ENCODE data around the gene GALNT9.

GALNT9 gene

DNA sequence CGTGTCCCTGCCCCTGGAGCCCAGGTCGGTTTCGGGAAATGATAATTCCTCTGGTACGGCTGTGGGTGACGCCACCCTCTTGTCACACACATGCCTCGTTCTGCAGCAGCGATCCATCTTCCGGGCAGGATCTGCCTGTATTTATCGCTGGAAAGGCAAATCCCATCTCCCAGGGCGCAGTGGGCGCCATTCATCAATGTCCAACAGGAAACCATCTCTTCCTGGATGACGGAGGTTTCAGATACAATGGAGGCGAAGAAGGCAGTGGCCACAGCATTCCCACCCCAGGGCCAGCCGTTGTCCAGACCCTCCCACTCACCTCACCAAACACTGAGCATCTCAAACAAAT lies 110.9 kb downstream of the GALNT9 start:
- Histone ChIP-seq H3K4me2 (ENCODE audit: insufficient read depth, low read length, poor library complexity, severe bottlenecking) (no peak overlapping the region), H3K4ac (ENCODE audit: low read length) (no peak overlapping the region), H3K18ac (ENCODE audit: low read length) (no peak overlapping the region), H2BK12ac (ENCODE audit: low read length) (no peak overlapping the region), H3K9me3 (replicated peaks in 1 of 2; ENCODE audit: control insufficient read depth in 2 of 2, insufficient read depth in 1 of 2, low read depth in 1 of 2, low read length in 2 of 2) (peaks cover 0 to 5% of the 10 kb centered on the region in 2 donors), H3K27ac (replicated peaks; ENCODE audit: low read length) (no peak overlapping the region), H3K27me3 (ENCODE audit: control insufficient read depth in 3 of 3, insufficient read depth in 3 of 3, low read depth in 1 of 3, low read length in 3 of 3) (peaks cover 0 to 7% (median 5%) of the 10 kb centered on the region in 3 experiments), H3K9ac (ENCODE audit: low read depth, low read length, poor library complexity) (no peak overlapping the region), H2BK120ac (ENCODE audit: low read depth, low read length) (no peak overlapping the region), H2AK5ac (ENCODE audit: low read depth, low read length) (no peak overlapping the region), H2BK5ac (ENCODE audit: low read length) (no peak overlapping the region), H3K23ac (ENCODE audit: low read depth, low read length, poor library complexity) (no peak overlapping the region), H2AFZ (ENCODE audit: low read length) (no peak overlapping the region), H3K4me1 (ENCODE audit: control insufficient read depth in 2 of 2, insufficient read depth in 1 of 2, low read depth in 1 of 2, low read length in 2 of 2) (no peaks in the 10 kb centered on the region), H3K14ac (ENCODE audit: low read length) (no peak overlapping the region), H3K79me1 (ENCODE audit: low read depth, low read length) (no peaks in the 10 kb centered on the region), H3K36me3 (replicated peaks in 1 of 2; ENCODE audit: control insufficient read depth in 2 of 2, insufficient read depth in 2 of 2, low read length in 2 of 2) (no peaks in the 10 kb centered on the region), H4K8ac (ENCODE audit: low read depth, low read length) (no peak overlapping the region), H2BK15ac (ENCODE audit: low read length) (no peak overlapping the region), H3K4me3 (ENCODE audit: low read length in 2 of 2) (no peak overlapping the region), H4K91ac (ENCODE audit: low read depth, low read length, poor library complexity) (no peak overlapping the region)
- no CpG with 5 or more reads among the region's 14 CpGs for WGBS, 2 donors (ENCODE audit: extremely low coverage in 2 of 2, insufficient read length in 2 of 2, insufficient replicate concordance in 1 of 2)
- DNase-seq (ENCODE audit: low spot score): no peak

DNA sequence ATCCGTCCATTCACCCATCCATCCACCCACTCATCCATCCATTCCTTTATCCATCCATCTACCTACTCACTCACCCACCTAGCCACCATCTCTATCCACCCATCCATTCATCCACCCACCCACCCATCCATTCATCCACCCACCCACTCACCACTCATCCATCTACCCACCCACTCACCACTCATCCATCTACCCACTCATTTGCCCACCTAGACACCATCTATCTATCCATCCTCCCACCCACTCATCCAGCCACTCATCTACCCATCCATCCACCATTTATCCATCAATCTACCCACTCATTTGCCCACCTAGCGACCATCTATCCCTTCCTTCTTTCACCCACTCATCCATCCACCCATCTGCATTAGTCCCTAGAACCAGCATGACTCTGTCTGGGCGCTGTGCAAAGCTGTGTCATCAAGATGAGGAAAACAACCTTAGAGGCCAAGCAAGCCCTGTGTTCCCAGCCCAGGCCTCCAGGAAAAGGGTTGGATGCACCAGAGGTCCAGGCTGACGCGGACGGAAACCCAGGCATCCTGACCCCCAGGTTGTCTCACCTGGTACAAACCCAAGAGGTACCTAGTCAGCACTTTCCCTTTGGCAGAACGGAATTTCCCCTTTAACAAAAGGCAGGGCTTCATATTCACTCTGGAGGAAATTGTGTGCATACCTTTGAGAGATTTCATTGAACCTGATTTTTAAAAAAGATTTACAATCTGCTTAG lies 111.4 kb downstream of the GALNT9 start:
- Histone ChIP-seq H3K9ac (ENCODE audit: low read depth, low read length, poor library complexity) (no peak overlapping the region), H2BK15ac (ENCODE audit: low read length) (no peak overlapping the region), H4K91ac (ENCODE audit: low read depth, low read length, poor library complexity) (no peak overlapping the region), H2BK12ac (ENCODE audit: low read length) (no peak overlapping the region), H2BK5ac (ENCODE audit: low read length) (no peak overlapping the region), H2AK5ac (ENCODE audit: low read depth, low read length) (no peak overlapping the region), H2AFZ (ENCODE audit: low read length) (no peak overlapping the region), H3K14ac (ENCODE audit: low read length) (no peak overlapping the region), H3K36me3 (replicated peaks in 1 of 2; ENCODE audit: control insufficient read depth in 2 of 2, insufficient read depth in 2 of 2, low read length in 2 of 2) (no peaks in the 10 kb centered on the region), H3K9me3 (replicated peaks in 1 of 2; ENCODE audit: control insufficient read depth in 2 of 2, insufficient read depth in 1 of 2, low read depth in 1 of 2, low read length in 2 of 2) (peaks cover 1 to 5% of the 10 kb centered on the region in 2 donors), H3K23ac (ENCODE audit: low read depth, low read length, poor library complexity) (no peak overlapping the region), H3K4me2 (ENCODE audit: insufficient read depth, low read length, poor library complexity, severe bottlenecking) (no peak overlapping the region), H3K27ac (replicated peaks; ENCODE audit: low read length) (no peak overlapping the region), H3K4me1 (ENCODE audit: control insufficient read depth in 2 of 2, insufficient read depth in 1 of 2, low read depth in 1 of 2, low read length in 2 of 2) (no peaks in the 10 kb centered on the region), H4K8ac (ENCODE audit: low read depth, low read length) (no peak overlapping the region), H2BK120ac (ENCODE audit: low read depth, low read length) (no peak overlapping the region), H3K27me3 (ENCODE audit: control insufficient read depth in 3 of 3, insufficient read depth in 3 of 3, low read depth in 1 of 3, low read length in 3 of 3) (peaks cover 0 to 10% (median 7%) of the 10 kb centered on the region in 3 experiments), H3K4me3 (ENCODE audit: low read length in 2 of 2) (no peak overlapping the region), H3K79me1 (ENCODE audit: low read depth, low read length) (no peaks in the 10 kb centered on the region), H3K4ac (ENCODE audit: low read length) (no peak overlapping the region), H3K18ac (ENCODE audit: low read length) (no peak overlapping the region)
- no CpG with 5 or more reads among the region's 7 CpGs for WGBS, 2 donors (ENCODE audit: extremely low coverage in 2 of 2, insufficient read length in 2 of 2, insufficient replicate concordance in 1 of 2)
- DNase-seq (ENCODE audit: low spot score): no peak

DNA sequence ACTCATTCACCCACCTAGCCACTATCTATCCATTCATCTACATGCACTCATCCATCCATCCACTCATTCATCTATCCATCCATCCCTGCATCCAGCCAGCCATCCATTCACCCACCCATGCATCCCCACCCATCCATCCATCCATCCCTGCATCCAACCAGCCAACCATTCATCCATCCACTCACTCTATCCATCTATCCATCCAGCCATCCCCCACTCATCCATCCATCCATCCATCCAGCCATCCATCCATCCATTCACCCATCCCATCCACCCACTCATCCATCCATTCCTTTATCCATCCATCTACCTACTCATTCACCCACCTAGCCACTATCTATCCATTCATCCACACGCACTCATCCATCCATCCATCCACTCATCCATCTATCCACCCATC lies 112.0 kb downstream of the GALNT9 start:
- Histone ChIP-seq H3K4me1 (ENCODE audit: control insufficient read depth in 2 of 2, insufficient read depth in 1 of 2, low read depth in 1 of 2, low read length in 2 of 2) (no peaks in the 10 kb centered on the region), H2AFZ (ENCODE audit: low read length) (no peak overlapping the region), H2AK5ac (ENCODE audit: low read depth, low read length) (no peak overlapping the region), H3K4ac (ENCODE audit: low read length) (no peak overlapping the region), H3K18ac (ENCODE audit: low read length) (no peak overlapping the region), H3K27ac (replicated peaks; ENCODE audit: low read length) (no peak overlapping the region), H4K91ac (ENCODE audit: low read depth, low read length, poor library complexity) (no peak overlapping the region), H2BK5ac (ENCODE audit: low read length) (no peak overlapping the region), H2BK120ac (ENCODE audit: low read depth, low read length) (no peak overlapping the region), H3K9me3 (replicated peaks in 1 of 2; ENCODE audit: control insufficient read depth in 2 of 2, insufficient read depth in 1 of 2, low read depth in 1 of 2, low read length in 2 of 2) (peaks cover 1 to 5% of the 10 kb centered on the region in 2 donors), H2BK15ac (ENCODE audit: low read length) (no peak overlapping the region), H3K27me3 (ENCODE audit: control insufficient read depth in 3 of 3, insufficient read depth in 3 of 3, low read depth in 1 of 3, low read length in 3 of 3) (peaks cover 0 to 10% (median 7%) of the 10 kb centered on the region in 3 experiments), H2BK12ac (ENCODE audit: low read length) (no peak overlapping the region), H3K36me3 (replicated peaks in 1 of 2; ENCODE audit: control insufficient read depth in 2 of 2, insufficient read depth in 2 of 2, low read length in 2 of 2) (no peaks in the 10 kb centered on the region), H3K79me1 (ENCODE audit: low read depth, low read length) (no peaks in the 10 kb centered on the region), H4K8ac (ENCODE audit: low read depth, low read length) (no peak overlapping the region), H3K9ac (ENCODE audit: low read depth, low read length, poor library complexity) (no peak overlapping the region), H3K4me2 (ENCODE audit: insufficient read depth, low read length, poor library complexity, severe bottlenecking) (no peak overlapping the region), H3K14ac (ENCODE audit: low read length) (no peak overlapping the region), H3K4me3 (ENCODE audit: low read length in 2 of 2) (no peak overlapping the region), H3K23ac (ENCODE audit: low read depth, low read length, poor library complexity) (no peak overlapping the region)
- no peak for DNase-seq (ENCODE audit: low spot score)
- no CpG with 5 or more reads among the region's 1 CpG for WGBS, 2 donors (ENCODE audit: extremely low coverage in 2 of 2, insufficient read length in 2 of 2, insufficient replicate concordance in 1 of 2)

DNA sequence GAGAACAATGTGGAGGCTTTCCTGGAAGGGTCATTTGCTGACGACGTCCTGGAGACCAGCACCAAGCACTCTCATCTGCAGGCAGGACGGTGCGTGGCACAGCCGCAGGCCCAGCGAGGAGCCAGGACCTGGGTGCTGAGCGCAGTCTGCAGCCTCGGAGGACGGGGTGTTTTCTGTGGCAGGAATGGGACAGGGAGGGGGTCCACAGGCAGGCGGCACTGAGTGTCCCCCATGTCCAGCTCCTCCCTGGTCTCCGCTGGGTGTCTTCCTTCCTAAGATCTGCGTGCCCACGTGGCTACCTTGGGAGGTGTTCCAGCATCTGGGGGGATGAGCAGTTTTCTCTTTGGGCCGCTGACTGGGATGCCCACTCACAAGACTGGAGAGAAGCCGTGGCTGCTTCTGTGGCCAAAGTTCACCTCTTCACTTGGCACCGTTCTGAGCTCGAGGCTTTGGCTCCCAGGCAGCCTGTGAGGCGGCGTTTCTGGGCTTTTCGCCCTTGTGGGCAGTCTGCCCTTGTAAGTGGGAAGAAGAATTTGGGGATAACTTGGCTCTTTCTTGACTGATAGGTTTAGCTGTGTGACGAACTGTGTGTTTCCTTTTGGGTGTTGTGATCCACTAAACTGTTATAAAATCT lies 112.9 kb downstream of the GALNT9 start:
- Histone ChIP-seq H2BK5ac (ENCODE audit: low read length) (no peak overlapping the region), H3K9me3 (replicated peaks in 1 of 2; ENCODE audit: control insufficient read depth in 2 of 2, insufficient read depth in 1 of 2, low read depth in 1 of 2, low read length in 2 of 2) (peaks cover 1 to 5% of the 10 kb centered on the region in 2 donors), H4K8ac (ENCODE audit: low read depth, low read length) (no peak overlapping the region), H3K18ac (ENCODE audit: low read length) (peak overlapping the region; percentile 85), H3K4me3 (ENCODE audit: low read length in 2 of 2) (no peak overlapping the region), H3K23ac (ENCODE audit: low read depth, low read length, poor library complexity) (no peak overlapping the region), H3K4ac (ENCODE audit: low read length) (no peak overlapping the region), H3K4me2 (ENCODE audit: insufficient read depth, low read length, poor library complexity, severe bottlenecking) (no peak overlapping the region), H4K91ac (ENCODE audit: low read depth, low read length, poor library complexity) (no peak overlapping the region), H3K79me1 (ENCODE audit: low read depth, low read length) (no peaks in the 10 kb centered on the region), H2BK15ac (ENCODE audit: low read length) (no peak overlapping the region), H2AFZ (ENCODE audit: low read length) (no peak overlapping the region), H3K27me3 (ENCODE audit: control insufficient read depth in 3 of 3, insufficient read depth in 3 of 3, low read depth in 1 of 3, low read length in 3 of 3) (peaks cover 0 to 13% (median 10%) of the 10 kb centered on the region in 3 experiments), H2BK120ac (ENCODE audit: low read depth, low read length) (no peak overlapping the region), H3K4me1 (ENCODE audit: control insufficient read depth in 2 of 2, insufficient read depth in 1 of 2, low read depth in 1 of 2, low read length in 2 of 2) (no peaks in the 10 kb centered on the region), H3K27ac (replicated peaks; ENCODE audit: low read length) (no peak overlapping the region), H2BK12ac (ENCODE audit: low read length) (no peak overlapping the region), H3K14ac (ENCODE audit: low read length) (peak overlapping the region; percentile 38), H2AK5ac (ENCODE audit: low read depth, low read length) (peak overlapping the region; percentile 52), H3K9ac (ENCODE audit: low read depth, low read length, poor library complexity) (peak overlapping the region; percentile 60), H3K36me3 (replicated peaks in 1 of 2; ENCODE audit: control insufficient read depth in 2 of 2, insufficient read depth in 2 of 2, low read length in 2 of 2) (no peaks in the 10 kb centered on the region)
- no CpG with 5 or more reads among the region's 21 CpGs for WGBS, 2 donors (ENCODE audit: extremely low coverage in 2 of 2, insufficient read length in 2 of 2, insufficient replicate concordance in 1 of 2)
- DNase-seq (ENCODE audit: low spot score): no peak
